GM23338 (cell line): Measurements from ENCODE around the gene CRACDL. TPM values are rescaled to one million over a fixed set of nuclear protein-coding genes. Genes with fewer than 3 reads are reported as not detected.

Experiments used
- ATAC-seq: fragments of 200-7000 bp; cut with Tn5 transposase; 3 replicates; pipeline ENCODE4 v1.9.1; 2020
- DNase-seq: peaks from one replicate; pipeline ENCODE4 v3.0.0-alpha.2; 2015; ENCODE audit warnings: low spot score
- H2AFZ ChIP-seq: fragments of 200-600 bp; sonication (generic); 2 replicates; pipeline ENCODE4 v1.8.0; 2016; ENCODE audit warnings: antibody characterized with exemption, mild to moderate bottlenecking, moderate library complexity
- H3F3A ChIP-seq: fragments of 200-600 bp; sonication (generic); replicated peaks from 2 replicates; pipeline ENCODE4 v1.8.0; 2017; ENCODE audit warnings: antibody characterized with exemption, mixed run types, low read depth
- H3K27ac ChIP-seq: fragments of 200-600 bp; sonication (generic); 2 replicates; pipeline ENCODE4 v1.6.1; 2016; ENCODE audit warnings: low read depth
- H3K27me3 ChIP-seq: fragments of 200-600 bp; sonication (generic); 2 replicates; pipeline ENCODE4 v1.8.0; 2016; ENCODE audit warnings: mild to moderate bottlenecking, mixed run types, moderate library complexity; ENCODE audit not compliant: insufficient read depth
- H3K36me3 ChIP-seq: fragments of 200-600 bp; sonication (generic); 2 replicates; pipeline ENCODE4 v1.8.0; 2016; ENCODE audit warnings: mild to moderate bottlenecking; ENCODE audit not compliant: insufficient read depth
- H3K4me1 ChIP-seq: fragments of 200-600 bp; sonication (generic); 2 replicates; pipeline ENCODE4 v1.8.0; 2016; ENCODE audit warnings: mild to moderate bottlenecking, moderate library complexity; ENCODE audit not compliant: insufficient read depth
- H3K4me2 ChIP-seq: fragments of 200-600 bp; sonication (generic); 2 replicates; pipeline ENCODE4 v1.7.1; 2017; ENCODE audit warnings: mixed run types
- H3K4me3 ChIP-seq: fragments of 200-600 bp; sonication (generic); 2 replicates; pipeline ENCODE4 v1.6.1; 2016; ENCODE audit warnings: mixed run types
- H3K79me2 ChIP-seq: fragments of 200-600 bp; sonication (generic); replicated peaks from 2 replicates; pipeline ENCODE4 v1.8.0; 2017; ENCODE audit warnings: mild to moderate bottlenecking; ENCODE audit not compliant: insufficient read depth
- H3K9me2 ChIP-seq: fragments of 200-600 bp; sonication (generic); 2 replicates; pipeline ENCODE4 v1.8.0; 2017; ENCODE audit not compliant: insufficient read depth
- H4K20me1 ChIP-seq: fragments of 200-600 bp; sonication (generic); replicated peaks from 2 replicates; pipeline ENCODE4 v1.8.0; 2017; ENCODE audit warnings: mild to moderate bottlenecking; ENCODE audit not compliant: insufficient read depth
- H3K27ac Mint-ChIP-seq: 2 replicates; pipeline ENCODE4 v1.8.0; 2020; ENCODE audit warnings: inconsistent platforms, mild to moderate bottlenecking, moderate library complexity, mixed read lengths
- H3K27me3 Mint-ChIP-seq: 3 replicates; pipeline ENCODE4 v1.8.0; 2022; ENCODE audit warnings: low read depth, mild to moderate bottlenecking, moderate library complexity, mixed read lengths, inconsistent platforms; ENCODE audit not compliant: insufficient read depth, poor library complexity
- H3K36me3 Mint-ChIP-seq: 3 replicates; pipeline ENCODE4 v1.8.0; 2021; ENCODE audit warnings: low read depth, mild to moderate bottlenecking, inconsistent platforms, moderate library complexity, mixed read lengths
- H3K4me1 Mint-ChIP-seq: 3 replicates; pipeline ENCODE4 v1.8.0; 2020; ENCODE audit warnings: mild to moderate bottlenecking, inconsistent platforms, mixed read lengths
- H3K4me3 Mint-ChIP-seq: 3 replicates; pipeline ENCODE4 v1.8.0; 2021; ENCODE audit warnings: moderate library complexity, mild to moderate bottlenecking, inconsistent platforms, mixed read lengths
- H3K9me3 Mint-ChIP-seq: 3 replicates; pipeline ENCODE4 v1.8.0; 2020; ENCODE audit warnings: moderate library complexity, mild to moderate bottlenecking, inconsistent platforms, mixed read lengths
- CREB1 ChIP-seq: fragments of 250-450 bp; sonication (Bioruptor Pico); IDR thresholded peaks from 2 replicates; pipeline ENCODE4 v1.5.0; 2020; ENCODE audit warnings: low read depth, mild to moderate bottlenecking, moderate library complexity
- ETS1 ChIP-seq: IDR thresholded peaks from 2 replicates; pipeline ENCODE4 v1.6.1; 2016; ENCODE audit warnings: antibody characterized with exemption
- EZH2 ChIP-seq: fragments of 200-600 bp; sonication (generic); IDR thresholded peaks from one replicate; pipeline ENCODE4 v1.8.0; 2017; ENCODE audit warnings: antibody characterized with exemption, mild to moderate bottlenecking, low read depth; ENCODE audit not compliant: unreplicated experiment
- EZH2phosphoT487 ChIP-seq: fragments of 200-600 bp; sonication (generic); IDR thresholded peaks from one replicate; pipeline ENCODE4 v1.8.1; 2018; ENCODE audit warnings: antibody characterized with exemption; ENCODE audit not compliant: unreplicated experiment
- JUNB ChIP-seq: IDR thresholded peaks from one replicate; pipeline ENCODE4 v1.6.1; 2016; ENCODE audit warnings: antibody characterized with exemption; ENCODE audit not compliant: unreplicated experiment
- REST ChIP-seq: IDR thresholded peaks from one replicate; pipeline ENCODE4 v1.6.1; 2018; ENCODE audit warnings: antibody characterized with exemption; ENCODE audit not compliant: unreplicated experiment
- STAT1 ChIP-seq: IDR thresholded peaks from one replicate; pipeline ENCODE4 v1.6.1; 2016; ENCODE audit warnings: antibody characterized with exemption; ENCODE audit not compliant: unreplicated experiment
- ZNF114 ChIP-seq: fragments of 250-450 bp; sonication (Bioruptor Pico); IDR thresholded peaks from 2 replicates; pipeline ENCODE4 v1.5.0; 2020; ENCODE audit warnings: mild to moderate bottlenecking, moderate library complexity
- ZNF331 ChIP-seq: fragments of 250-450 bp; sonication (Bioruptor Pico); IDR thresholded peaks from 2 replicates; pipeline ENCODE4 v1.5.0; 2020; ENCODE audit warnings: low read depth, mild to moderate bottlenecking, moderate library complexity
- ZNF462 ChIP-seq: fragments of 250-450 bp; sonication (Bioruptor Pico); IDR thresholded peaks from 2 replicates; pipeline ENCODE4 v1.5.0; 2020; ENCODE audit warnings: mild to moderate bottlenecking, moderate library complexity
- polyA plus RNA-seq: library from polyadenylated mRNA; unstranded; fragments of >200 nt; fragmentation: Nextera tagmentation; extraction: Ambion mirVana; gene quantifications from 2 replicates; pipeline ENCODE4 v1.2.1, GENCODE V29; 2016
- total RNA-seq: library from RNA; depleted of rRNA; stranded (reverse); fragments of >200 nt; shearing (Covaris generic); gene quantifications from 2 replicates; pipeline ENCODE4 v1.2.3, GENCODE V29; 2014

The CRACDL gene
- total and polyA plus RNA-seq, 2 experiments from 2014 or later = 0.14 to 0.16 TPM

DNA sequence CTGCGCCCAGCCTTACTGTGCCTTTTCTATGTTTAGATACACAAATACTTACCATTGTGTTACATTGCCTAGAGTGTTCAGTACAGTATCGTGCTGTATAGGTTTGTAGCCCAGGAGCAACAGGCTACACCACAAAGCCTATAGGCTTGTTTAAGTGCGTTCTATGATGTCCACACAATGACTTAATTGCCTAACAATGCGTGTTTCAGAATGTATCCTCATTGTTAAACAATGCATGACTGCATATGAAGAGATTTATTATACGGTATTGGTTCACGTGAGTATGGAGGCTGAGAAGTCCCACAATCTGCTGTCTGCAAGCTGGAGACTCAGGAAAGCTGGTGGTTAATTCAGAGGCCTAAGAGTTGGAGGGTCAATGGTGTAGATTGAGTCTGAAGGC is 158.9 kb downstream of the CRACDL start:
- peaks cover 13% of the 10 kb centered on the region for H3K27me3 Mint-ChIP-seq
- H3K4me3 ChIP-seq = no peak overlapping the region
- no peak for ATAC-seq
- peaks cover 9% of the 10 kb centered on the region for H3K9me3 Mint-ChIP-seq
- no peaks in the 10 kb centered on the region for H3K79me2 ChIP-seq
- H3K27ac ChIP-seq = no peak overlapping the region
- no peaks in the 10 kb centered on the region for H4K20me1 ChIP-seq
- peaks cover 5% of the 10 kb centered on the region for H3K4me1 ChIP-seq
- H3F3A ChIP-seq = no peaks in the 10 kb centered on the region
- peaks cover 12% of the 10 kb centered on the region for H3K9me2 ChIP-seq
- no peak overlapping the region for H3K27ac Mint-ChIP-seq
- peaks cover 15% of the 10 kb centered on the region for H3K4me1 Mint-ChIP-seq
- no peaks in the 10 kb centered on the region for H3K27me3 ChIP-seq
- H3K36me3 ChIP-seq = no peaks in the 10 kb centered on the region
- no peak overlapping the region for H3K4me2 ChIP-seq
- H3K36me3 Mint-ChIP-seq = peaks cover 4% of the 10 kb centered on the region; the same call in 1 of the 3 replicates
- H2AFZ ChIP-seq = no peak overlapping the region
- no peak for TF ChIP-seq CREB1
- TF ChIP-seq JUNB = no peak
- TF ChIP-seq REST = no peak
- TF ChIP-seq ZNF114 (CRISPR knock-in tag) = no peak
- no peak for TF ChIP-seq ZNF331 (CRISPR knock-in tag)
- H3K4me3 Mint-ChIP-seq = no peak overlapping the region
- DNase-seq = no peak

GRCh38 chr2:98776136-98776535 is 159.9 kb downstream of the CRACDL start:
- Mint-ChIP-seq H3K27ac (no peak overlapping the region), H3K36me3 (no peaks in the 10 kb centered on the region; the same call in 2 of the 3 replicates), H3K27me3 (peaks cover 13% of the 10 kb centered on the region), H3K4me3 (no peak overlapping the region), H3K4me1 (peaks cover 20% of the 10 kb centered on the region), H3K9me3 (no peaks in the 10 kb centered on the region)
- Histone ChIP-seq H3K27ac (no peak overlapping the region), H3K27me3 (no peaks in the 10 kb centered on the region), H3K4me1 (peaks cover 5% of the 10 kb centered on the region), H2AFZ (no peak overlapping the region), H3K4me2 (no peak overlapping the region), H3K4me3 (no peak overlapping the region), H4K20me1 (no peaks in the 10 kb centered on the region), H3K9me2 (peaks cover 12% of the 10 kb centered on the region), H3F3A (no peaks in the 10 kb centered on the region), H3K79me2 (no peaks in the 10 kb centered on the region), H3K36me3 (no peaks in the 10 kb centered on the region)
- no peak for DNase-seq
- ATAC-seq = no peak
- TF ChIP-seq JUNB (no peak), EZH2 (no peak), STAT1 (no peak), ZNF331 (CRISPR knock-in tag) (no peak), EZH2phosphoT487 (no peak), ZNF462 (CRISPR knock-in tag) (no peak), ETS1 (no peak)
